ENCODE data around the gene DIP2B.

DNA sequence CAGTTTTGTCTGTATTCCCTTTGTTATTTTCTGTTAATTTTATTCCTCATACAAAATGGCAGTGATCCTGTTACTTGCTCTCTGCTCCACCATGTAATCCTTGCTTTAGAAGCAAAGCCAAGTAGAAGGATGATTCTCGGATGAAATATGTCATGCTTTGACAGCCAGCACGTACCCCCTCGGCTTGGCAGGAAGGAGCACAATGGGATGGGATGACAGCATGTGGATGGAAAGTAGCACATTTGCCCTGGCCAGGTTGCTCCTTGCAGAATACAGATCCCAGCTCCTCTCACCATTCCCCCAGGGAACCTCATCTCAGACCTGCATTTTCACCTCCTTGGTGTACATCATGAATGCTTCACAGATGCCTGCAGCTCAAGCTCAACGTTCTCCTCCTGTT, 224.1 kb downstream of the DIP2B start:
- TF ChIP-seq YY1 (IDR thresholded peaks at IDR 0.05; ENCODE audit: insufficient read depth, insufficient read length) (no peak), ZNF274 (IDR thresholded peaks at IDR 0.05; ENCODE audit: low read depth, low read length) (no peak)
